Adrenal gland (tissue), 12 donors: ENCODE results near the gene PPP2R5E. TPM values are rescaled to one million over a fixed set of nuclear protein-coding genes. Genes with fewer than 3 reads are reported as not detected.

ENCODE experiments used
- DNase-seq, 7 donors: peaks; one replicate each; pipeline ENCODE4 v3.0.0-alpha.2; 2019 to 2020
- H3K27ac ChIP-seq, 5 donors: fragments of 200-600 bp; sonication (generic) in 4 of 5; 1 replicate in 3 of 5; 2 replicates in 2 of 5; pipeline versions ENCODE4 v1.5.1 to v1.8.0; 2016 to 2020; ENCODE audit warnings: mild to moderate bottlenecking in 1 of 5
- H3K27me3 ChIP-seq: fragments of 200-600 bp; 2 replicates; pipeline ENCODE4 v1.8.0; 2021
- H3K36me3 ChIP-seq, 2 donors: fragments of 200-600 bp; replicated peaks in 1 of 2; 1 replicate in 1 of 2; 2 replicates in 1 of 2; pipeline versions ENCODE4 v1.5.1 to v1.8.0; 2018 to 2022
- H3K4me1 ChIP-seq, 2 donors: fragments of 200-600 bp; replicated peaks in 1 of 2; 1 replicate in 1 of 2; 2 replicates in 1 of 2; pipeline versions ENCODE4 v1.5.1 to v1.8.0; 2018 to 2021
- H3K4me3 ChIP-seq, 4 donors: fragments of 200-600 bp; sonication (generic) in 3 of 4; one replicate each; pipeline ENCODE4 v1.5.1; 2016 to 2018
- H3K9me3 ChIP-seq, 3 donors: fragments of 200-600 bp; sonication (generic) in 1 of 3; replicated peaks in 1 of 3; 1 replicate in 2 of 3; 2 replicates in 1 of 3; pipeline versions ENCODE4 v1.5.1 to v1.8.0; 2016 to 2021
- CTCF ChIP-seq, 6 experiments: fragments of 450-650 bp in 4 of 6; fragments of 200-600 bp in 2 of 6; sonication (generic) in 1 of 6; IDR thresholded peaks; 1 replicate in 5 of 6; 2 replicates in 1 of 6; pipeline versions ENCODE4 v1.5.1 to v1.8.0; 2016 to 2021; ENCODE audit warnings: antibody characterized with exemption in 6 of 6, mild to moderate bottlenecking in 2 of 6, moderate library complexity in 1 of 6
- POLR2A ChIP-seq, 2 donors: fragments of 450-650 bp; IDR thresholded peaks; one replicate each; pipeline ENCODE4 v1.6.1; 2017; ENCODE audit warnings: antibody characterized with exemption in 2 of 2, mild to moderate bottlenecking in 2 of 2, moderate library complexity in 1 of 2
- WGBS, 4 donors: extraction: QIAGEN DNeasy Blood & Tissue Kit in 2 of 4; methylation state at CpG; one replicate each; pipeline versions ENCODE4 v1.1.5 to v1.1.7; 2013 to 2017; 5-methylcytosine and 5-hydroxymethylcytosine counted together
- intact Hi-C, 2 donors: fragments of 100-400 bp; cut with DNase I; formaldehyde crosslinking; loops; one replicate each; pipeline versions ENCODE4 v1.14.1 to v1.15.0; 2022 to 2023
- polyA plus RNA-seq, 3 donors: library from polyadenylated mRNA; stranded (reverse); fragments of 200-250 nt in 2 of 3; fragments of 350-450 nt in 1 of 3; fragmentation: Illumina TruSeq in 1 of 3; extraction: RNeasy Lipid Tissue Mini Kit (QIAGEN cat#74804) in 1 of 3; gene quantifications; one replicate each; pipeline ENCODE4 v1.2.3, GENCODE V29; 2013 to 2014
- total RNA-seq, 9 donors: library from RNA; depleted of rRNA in 4 of 9; stranded (reverse); fragments of >200 nt in 4 of 9; fragments of 120-200 nt in 1 of 9; fragmentation: NEBNext Ultra II Directional in 1 of 9; extraction: Animal tissue kit (Norgen Biotek cat#: 25700) in 1 of 9; gene quantifications; one replicate each; pipeline versions ENCODE4 v1.1.0 to v1.2.4, GENCODE V29; 2013 to 2023
- donor health status: healthy with polysubstance abuse.
- donor health status: Bipolar disorder and iron deficiency.
- donor health status: DM: yes; HTN: yes; CAD: no.
- donor health status: DM: no; HTN: no; CAD: no.
- donor health status: DM: no; HTN: no; CAD: no.
- donor health status: DM: yes; HTN: yes; CAD: no.

Gene PPP2R5E
- total and polyA plus RNA-seq, 12 donors = 5.7 to 46.5 (median 23.9) TPM

- Histone ChIP-seq H3K4me1 (peaks cover 0 to 20% of the 10 kb centered on the region in 2 donors), H3K27ac (no peak overlapping the region), H3K4me3 (no peak overlapping the region), H3K27me3 (no peaks in the 10 kb centered on the region), H3K9me3 (no peaks in the 10 kb centered on the region), H3K36me3 (no peaks in the 10 kb centered on the region)
- intact Hi-C loops = no loop called here
- no peak for DNase-seq
- TF ChIP-seq CTCF (IDR thresholded peaks at IDR 0.05) = no peak
- TF ChIP-seq POLR2A (IDR thresholded peaks at IDR 0.05) = no peak
These were observed 30.3 kb downstream of the PPP2R5E start for GRCh38 chr14:63512861-63513260.

GRCh38 chr14:63510538-63510937 lies 32.6 kb downstream of the PPP2R5E start:
- Histone ChIP-seq H3K4me3 (no peak overlapping the region), H3K27me3 (no peaks in the 10 kb centered on the region), H3K36me3 (no peaks in the 10 kb centered on the region), H3K9me3 (no peaks in the 10 kb centered on the region), H3K27ac (no peak overlapping the region), H3K4me1 (peaks cover 0 to 15% of the 10 kb centered on the region in 2 donors)
- WGBS, 4 donors = 79 to 90% (median 84%) methylated on average over 5 of the region's 5 CpGs
- DNase-seq = no peak
- intact Hi-C loops = no loop called here
- TF ChIP-seq CTCF (IDR thresholded peaks at IDR 0.05) = no peak

GRCh38 chr14:63508033-63508432 lies 35.1 kb downstream of the PPP2R5E start:
- DNase-seq = no peak
- Histone ChIP-seq H3K36me3 (no peaks in the 10 kb centered on the region), H3K27ac (no peak overlapping the region), H3K4me1 (peaks cover 0 to 9% of the 10 kb centered on the region in 2 donors), H3K27me3 (no peaks in the 10 kb centered on the region), H3K9me3 (no peaks in the 10 kb centered on the region), H3K4me3 (no peak overlapping the region)
- no peak for TF ChIP-seq CTCF (IDR thresholded peaks at IDR 0.05)
- TF ChIP-seq POLR2A (IDR thresholded peaks at IDR 0.05) = no peak
- 84 to 92% (median 91%) methylated on average over 5 of the region's 5 CpGs for WGBS, 4 donors
- intact Hi-C loops = no loop called here

- TF ChIP-seq POLR2A (IDR thresholded peaks at IDR 0.05) = no peak
- TF ChIP-seq CTCF (IDR thresholded peaks at IDR 0.05) = no peak
- Histone ChIP-seq H3K36me3 (no peaks in the 10 kb centered on the region), H3K9me3 (no peaks in the 10 kb centered on the region), H3K27ac (no peak overlapping the region), H3K4me3 (no peak overlapping the region), H3K27me3 (no peaks in the 10 kb centered on the region), H3K4me1 (peaks cover 3 to 20% of the 10 kb centered on the region in 2 donors)
- intact Hi-C loops = no loop called here
- no peak for DNase-seq
- 71 to 86% (median 79%) methylated on average over 1 of the region's 1 CpG for WGBS, 4 donors
These were observed 38.5 kb downstream of the PPP2R5E start for GRCh38 chr14:63504648-63505047.
